HG02678 (cell line): Measurements from ENCODE around the gene ZFP42.
"Not testable (repeated sequence)": the region's sequence is repeated elsewhere in the genome, so short reads cannot be mapped to it uniquely, and the experiment has no call there.

Experiments
- ATAC-seq: cut with Tn5 transposase; IDR thresholded peaks from one replicate; pipeline ENCODE4 v1.9.1; 2021; ENCODE audit warnings: mild to moderate bottlenecking, moderate library complexity; ENCODE audit not compliant: unreplicated experiment

ZFP42 gene

GRCh38 chr4:187995322-187996207 lies at the start of gene ZFP42:
Gene ZFP42 (plus strand): TSS chr4:187995771. CDS start chr4:188002808, 7,037 bp downstream.
- no peak for ATAC-seq

GRCh38 chr4:187961171-187961570 lies 34.4 kb upstream of the ZFP42 start:
- ATAC-seq = no peak

- no peak for ATAC-seq
Measured at GRCh38 chr4:187961961-187962360, 33.6 kb upstream of the ZFP42 start.

GRCh38 chr4:187962926-187963325 lies 32.6 kb upstream of the ZFP42 start:
- ATAC-seq = no peak

GRCh38 chr4:187965726-187966125 lies 29.8 kb upstream of the ZFP42 start:
- ATAC-seq = no peak

- ATAC-seq = no peak
Measured at GRCh38 chr4:187972135-187972534, 23.4 kb upstream of the ZFP42 start.

DNA sequence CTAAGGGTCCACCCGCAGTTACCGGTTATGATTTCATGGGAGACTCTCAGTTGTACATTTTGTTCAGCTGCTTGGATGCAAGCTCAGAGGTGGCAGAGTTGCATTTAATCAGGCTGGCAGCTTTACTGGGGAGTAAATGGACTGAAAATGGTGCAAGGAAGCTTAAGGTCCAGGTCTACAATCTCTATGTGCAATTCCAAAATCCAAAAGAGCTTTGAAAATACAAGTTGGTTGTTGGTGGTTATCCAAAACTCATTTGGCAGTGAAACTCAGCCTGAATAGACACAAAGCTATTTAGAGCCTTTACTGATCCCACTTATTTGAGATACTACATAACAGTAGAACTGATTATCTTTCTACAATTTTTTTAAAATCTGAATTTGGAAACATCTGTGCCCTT lies 11.8 kb upstream of the ZFP42 start:
- no peak for ATAC-seq

- ATAC-seq = no peak
Measured at GRCh38 chr4:187992971-187993370, 2.6 kb upstream of the ZFP42 start.

DNA sequence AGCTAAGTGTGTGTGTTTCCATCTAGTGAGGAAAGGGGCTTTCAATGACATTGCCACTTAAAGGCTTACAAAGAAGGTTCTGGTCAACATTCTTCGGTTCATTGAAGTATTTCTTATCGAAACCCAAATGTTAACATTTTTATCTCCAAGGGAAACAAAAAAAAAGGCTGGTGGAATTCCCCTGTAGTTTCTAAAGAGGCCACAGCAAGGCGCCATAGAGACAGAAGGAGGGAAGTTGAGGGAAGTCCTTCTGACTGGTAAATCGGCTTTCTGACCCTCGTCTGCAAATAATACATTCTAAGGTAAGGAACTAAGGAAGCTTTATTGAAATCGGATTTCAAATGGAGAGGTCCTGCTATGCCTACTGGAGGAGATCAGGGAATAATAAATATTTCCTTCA lies 1.7 kb upstream of the ZFP42 start:
- no peak for ATAC-seq

DNA sequence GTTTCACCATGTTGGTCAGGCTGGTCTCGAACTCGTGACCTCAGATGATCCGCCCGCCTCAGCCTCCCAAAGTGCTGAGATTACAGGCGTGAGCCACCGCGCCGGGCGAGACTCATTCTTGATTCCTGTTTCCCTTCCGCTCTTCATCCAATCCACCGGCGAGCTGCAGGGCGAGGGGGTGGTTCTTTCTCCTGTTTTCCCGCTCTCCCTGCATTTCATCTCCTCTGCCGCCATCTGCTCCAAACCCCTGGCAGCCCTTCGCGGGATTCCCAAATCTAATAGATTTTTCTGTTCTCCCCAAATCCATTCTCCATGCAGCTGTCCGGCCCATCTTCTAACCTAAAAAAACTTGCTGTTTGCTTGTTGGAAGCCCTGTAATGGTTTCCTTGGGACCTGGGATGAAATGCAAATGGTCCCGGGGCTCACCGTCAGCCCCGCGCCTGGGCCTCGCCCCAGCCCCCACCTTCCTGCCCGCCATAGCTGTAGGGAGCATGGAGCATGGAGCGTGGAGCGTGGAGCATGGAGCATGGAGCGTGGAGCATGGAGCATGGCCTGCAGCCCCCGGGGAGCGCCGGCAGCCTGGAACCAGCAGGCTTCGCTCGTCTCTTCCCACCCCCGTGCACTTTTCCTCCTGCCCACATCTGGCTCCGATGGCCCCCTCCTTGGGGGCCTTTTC lies 1.1 kb downstream of the ZFP42 start:
- no peak for ATAC-seq

- not testable (repeated sequence) for ATAC-seq
Measured at GRCh38 chr4:187997991-187998390, 2.4 kb downstream of the ZFP42 start.

DNA sequence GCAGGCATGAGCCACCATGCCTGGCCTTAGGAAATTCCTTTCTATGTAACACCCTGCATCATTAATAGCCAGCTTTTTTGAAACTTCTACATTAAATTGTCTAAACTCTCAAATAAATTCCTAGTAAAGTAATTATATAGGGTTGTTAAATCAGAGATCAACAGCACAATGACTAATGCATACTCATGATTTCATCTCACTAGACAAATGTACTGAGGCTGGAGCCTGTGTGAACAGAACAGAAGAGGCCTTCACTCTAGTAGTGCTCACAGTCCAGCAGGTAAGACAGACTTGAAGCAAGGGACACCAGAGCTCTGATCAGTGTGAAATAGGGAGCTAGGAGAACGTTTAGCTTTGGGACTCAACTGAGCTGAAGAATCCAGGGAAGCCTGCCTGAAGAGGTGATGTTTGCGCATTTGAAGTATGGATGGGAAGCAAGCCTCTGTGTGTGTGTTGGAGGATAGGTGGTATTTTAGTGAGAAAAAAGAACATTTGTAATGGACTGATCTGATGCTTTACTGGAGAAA lies 3.9 kb downstream of the ZFP42 start:
- no peak for ATAC-seq

DNA sequence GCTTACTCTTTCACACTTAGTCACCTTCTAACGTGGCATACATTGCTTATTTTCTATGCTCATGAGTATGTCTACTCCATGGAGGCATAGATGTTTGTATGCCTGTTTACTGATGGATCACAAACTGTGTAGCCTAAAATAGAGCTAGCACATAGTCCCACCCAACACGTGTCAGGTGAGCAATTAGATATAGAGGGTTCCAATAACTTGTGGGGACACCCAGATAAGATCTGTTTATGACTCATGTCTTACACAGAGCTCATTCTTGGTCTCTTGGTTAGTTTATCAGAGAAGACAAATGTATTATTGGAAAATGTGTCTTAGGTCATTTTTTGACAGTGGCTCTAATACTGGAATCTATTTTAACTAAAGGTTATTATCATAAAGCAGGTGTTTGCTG lies 6.8 kb downstream of the ZFP42 start:
- ATAC-seq = no peak

DNA sequence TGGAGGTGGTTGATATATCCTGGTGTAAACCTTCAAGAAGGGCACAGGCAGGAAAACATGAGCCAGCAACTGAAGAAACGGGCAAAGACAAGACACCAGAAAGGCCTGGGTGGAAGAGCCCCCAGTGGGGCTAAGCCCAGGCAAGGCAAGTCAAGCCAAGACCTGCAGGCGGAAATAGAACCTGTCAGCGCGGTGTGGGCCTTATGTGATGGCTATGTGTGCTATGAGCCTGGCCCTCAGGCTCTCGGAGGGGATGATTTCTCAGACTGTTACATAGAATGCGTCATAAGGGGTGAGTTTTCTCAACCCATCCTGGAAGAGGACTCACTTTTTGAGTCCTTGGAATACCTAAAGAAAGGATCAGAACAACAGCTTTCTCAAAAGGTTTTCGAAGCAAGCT lies 7.2 kb downstream of the ZFP42 start:
- ATAC-seq = no peak

DNA sequence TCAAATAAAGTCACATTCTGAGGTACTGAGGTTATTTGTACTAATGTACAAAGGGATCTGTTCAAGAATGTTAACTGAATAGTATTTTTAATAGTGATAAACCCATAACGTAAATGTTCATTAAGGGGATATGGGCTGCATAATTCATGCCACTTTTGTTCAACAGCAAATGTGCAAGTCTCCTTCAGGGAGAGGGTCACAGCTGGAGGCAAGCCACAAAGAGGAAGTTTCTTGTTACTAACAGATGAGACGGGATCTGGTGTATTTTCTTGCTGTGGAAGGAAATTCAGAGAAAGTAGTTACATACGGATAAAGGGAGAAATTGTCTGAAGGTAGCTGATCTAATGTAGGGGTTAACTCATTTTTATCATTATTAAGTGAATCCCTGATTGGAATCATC lies 10.0 kb downstream of the ZFP42 start:
- no peak for ATAC-seq

DNA sequence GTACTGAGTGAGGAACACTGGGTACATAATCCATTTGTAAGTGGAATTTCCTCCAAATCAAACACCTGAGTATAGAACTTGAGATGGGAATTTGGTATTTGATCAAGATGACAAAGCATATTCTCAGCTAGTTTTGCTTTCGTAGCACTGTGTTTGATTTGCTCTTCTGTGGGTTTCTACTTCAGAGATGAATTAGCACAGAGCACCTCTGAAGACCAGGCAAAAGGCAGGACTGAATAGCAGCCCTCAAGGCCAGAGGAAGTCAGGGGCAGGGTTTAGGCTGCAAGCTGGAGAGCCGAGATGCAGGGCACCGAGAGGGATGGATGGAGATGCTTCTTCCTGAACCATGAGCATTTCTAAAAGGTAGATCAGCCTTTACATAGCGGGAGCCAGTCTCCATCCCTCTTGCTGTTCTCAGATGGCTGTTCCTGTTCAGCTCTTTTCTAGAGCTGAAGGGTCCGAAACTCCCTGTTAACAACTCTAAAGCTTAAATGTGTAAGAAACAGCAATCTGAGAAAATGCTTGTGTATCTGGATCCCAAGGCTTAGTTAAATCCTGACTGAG lies 10.8 kb downstream of the ZFP42 start:
- ATAC-seq = no peak

DNA sequence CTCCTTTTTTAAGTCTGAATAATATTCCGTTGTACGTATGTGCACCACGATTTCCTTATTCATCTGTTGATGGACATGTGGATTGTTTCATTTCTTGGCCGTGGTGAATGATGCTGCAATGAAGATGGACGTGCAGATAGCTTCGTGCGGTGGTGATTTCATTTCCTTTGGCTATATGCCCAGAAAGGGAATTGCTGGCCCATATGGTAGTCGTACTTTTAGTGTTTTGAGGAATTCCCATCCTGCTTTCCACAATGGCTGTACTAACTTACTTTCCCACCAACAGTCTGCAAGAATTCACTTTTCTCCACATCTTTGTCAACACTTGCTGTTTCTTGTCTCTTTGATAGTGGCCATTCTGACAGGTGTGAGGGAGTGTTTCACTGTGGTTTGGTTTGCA lies 12.8 kb downstream of the ZFP42 start:
- no peak for ATAC-seq

DNA sequence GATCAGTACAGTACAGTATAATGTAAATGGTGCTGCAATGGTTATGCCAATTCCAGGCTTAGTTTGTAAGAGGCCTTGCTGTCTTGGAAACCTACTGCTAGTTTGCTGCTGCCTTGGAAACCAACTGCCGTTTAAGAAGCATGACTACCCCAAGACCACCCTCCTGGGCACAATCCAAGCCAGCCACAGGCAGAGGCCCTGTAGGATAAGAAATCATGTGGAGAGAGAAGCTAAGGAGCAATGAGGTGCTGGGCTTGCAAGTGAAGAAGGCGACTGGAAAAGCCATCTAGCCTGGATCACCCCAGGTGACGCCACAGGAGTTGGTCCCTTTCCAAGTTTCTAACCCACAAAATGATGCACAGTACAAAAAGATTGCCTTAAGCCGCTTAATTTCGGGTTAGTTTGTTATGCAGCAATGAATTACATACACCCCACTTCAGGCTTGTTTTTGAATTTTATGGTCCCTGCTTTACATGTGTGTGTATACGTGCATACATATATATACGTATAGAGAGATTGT lies 16.9 kb downstream of the ZFP42 start:
- ATAC-seq = no peak

DNA sequence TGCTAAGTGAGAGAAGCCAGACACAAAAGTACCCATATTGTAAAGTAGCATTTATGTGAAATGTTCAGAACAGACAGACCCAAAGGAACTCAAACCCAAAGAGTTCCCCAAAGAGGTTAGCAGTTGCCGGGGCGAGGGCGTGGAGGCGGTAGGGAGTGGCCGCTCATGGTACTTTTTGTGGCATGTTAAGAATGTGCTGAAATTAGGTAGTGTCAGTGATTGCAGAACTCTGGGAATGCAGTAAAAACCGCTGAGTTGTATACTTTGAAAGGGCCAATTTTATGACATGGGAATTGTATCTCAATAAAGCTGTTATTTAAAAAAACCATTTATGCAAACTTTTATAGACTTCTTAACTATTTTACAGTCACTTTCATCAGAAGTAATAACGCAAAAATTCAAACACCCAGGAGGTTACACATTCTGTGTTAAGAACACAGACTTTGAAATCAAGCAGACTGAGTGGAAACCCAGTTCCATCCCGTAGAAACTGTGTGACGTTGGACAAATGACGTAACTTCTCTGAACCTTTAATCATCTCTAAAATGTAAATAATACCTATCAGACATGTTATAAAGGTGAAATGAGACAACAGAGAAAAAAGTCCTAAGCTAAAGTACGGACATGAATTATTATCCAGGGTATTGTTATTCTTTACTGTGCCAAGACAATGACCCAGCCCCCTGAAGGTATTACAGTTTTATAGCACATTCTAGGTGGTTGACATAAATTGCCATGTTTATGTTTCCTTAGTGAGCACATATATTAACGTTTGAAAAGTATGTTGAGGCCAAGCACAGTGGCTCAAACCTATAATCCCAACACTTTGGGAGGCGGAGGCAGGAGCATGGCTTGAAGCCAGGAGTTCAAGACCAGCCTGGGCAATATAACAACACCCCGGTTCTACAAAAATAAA lies 19.7 kb downstream of the ZFP42 start:
- ATAC-seq = no peak

GRCh38 chr4:188016754-188017153 lies 21.2 kb downstream of the ZFP42 start:
- ATAC-seq = no peak
